ENCODE data around the gene GPC1. TPM values are rescaled to one million over a fixed set of nuclear protein-coding genes. Genes with fewer than 3 reads are reported as not detected.

The GPC1 gene
- total RNA-seq, 1 donor from 2014 or later = 14.2 TPM

- no peak overlapping the region for H3K9ac ChIP-seq
- Mint-ChIP-seq H3K27ac (no peak overlapping the region), H3K36me3 (peaks cover 2% of the 10 kb centered on the region), H3K4me3 (no peak overlapping the region), H3K4me1 (peaks cover 23% of the 10 kb centered on the region), H3K9me3 (no peaks in the 10 kb centered on the region), H3K27me3 (ENCODE audit: insufficient read depth, low read depth) (peaks cover 12% of the 10 kb centered on the region)
- H4K20me1 ChIP-seq (ENCODE audit: low read depth) = peaks cover 89% of the 10 kb centered on the region
- no peaks in the 10 kb centered on the region for H3K27me3 ChIP-seq
- no peak overlapping the region for H3K4me3 ChIP-seq
- H3K36me3 ChIP-seq = no peaks in the 10 kb centered on the region
- TF ChIP-seq EZH2 (IDR thresholded peaks at IDR 0.05) (no peak), CTCF (IDR thresholded peaks at IDR 0.05) (no peak), EZH2phosphoT487 (IDR thresholded peaks at IDR 0.05) (no peak)
- no peak for DNase-seq (ENCODE audit: low spot score)
- peaks cover 15% of the 10 kb centered on the region for H3K4me1 ChIP-seq
- H2AFZ ChIP-seq (replicated peaks) = no peak overlapping the region
- no peak overlapping the region for H3K4me2 ChIP-seq
- H3K9me3 ChIP-seq (ENCODE audit: low read depth) = no peaks in the 10 kb centered on the region
- H3F3A ChIP-seq (ENCODE audit: low read depth) = peaks cover 10% of the 10 kb centered on the region
- peaks cover 22% of the 10 kb centered on the region for H3K79me2 ChIP-seq (ENCODE audit: low read depth)
- H3K27ac ChIP-seq = no peak overlapping the region
Observed at GRCh38 chr2:240445961-240446663, 10.6 kb downstream of the GPC1 start.

GRCh38 chr2:240446664-240447175 lies 11.3 kb downstream of the GPC1 start:
- peaks cover 91% of the 10 kb centered on the region for H4K20me1 ChIP-seq (ENCODE audit: low read depth)
- TF ChIP-seq CTCF (IDR thresholded peaks at IDR 0.05) (no peak), EZH2phosphoT487 (IDR thresholded peaks at IDR 0.05) (no peak), EZH2 (IDR thresholded peaks at IDR 0.05) (no peak)
- no peak for DNase-seq (ENCODE audit: low spot score)
- H3K27me3 Mint-ChIP-seq (ENCODE audit: insufficient read depth, low read depth) = peaks cover 12% of the 10 kb centered on the region
- H3K79me2 ChIP-seq (ENCODE audit: low read depth) = peaks cover 16% of the 10 kb centered on the region
- peaks cover 10% of the 10 kb centered on the region for H3F3A ChIP-seq (ENCODE audit: low read depth)
- H3K27ac Mint-ChIP-seq = no peak overlapping the region
- H3K9me3 Mint-ChIP-seq = no peaks in the 10 kb centered on the region
- peaks cover 2% of the 10 kb centered on the region for H3K36me3 Mint-ChIP-seq
- H3K27me3 ChIP-seq = no peaks in the 10 kb centered on the region
- no peak overlapping the region for H3K4me2 ChIP-seq
- H3K9ac ChIP-seq = no peak overlapping the region
- peaks cover 24% of the 10 kb centered on the region for H3K4me1 Mint-ChIP-seq
- no peaks in the 10 kb centered on the region for H3K9me3 ChIP-seq (ENCODE audit: low read depth)
- H3K36me3 ChIP-seq = no peaks in the 10 kb centered on the region
- no peak overlapping the region for H3K4me3 ChIP-seq
- no peak overlapping the region for H3K27ac ChIP-seq
- H2AFZ ChIP-seq (replicated peaks) = no peak overlapping the region
- H3K4me1 ChIP-seq = peaks cover 21% of the 10 kb centered on the region
- H3K4me3 Mint-ChIP-seq = no peak overlapping the region

GRCh38 chr2:240447331-240447730 lies 11.9 kb downstream of the GPC1 start:
- H3K27ac Mint-ChIP-seq = no peak overlapping the region

More at GRCh38 chr2:240447331-240447730, 11.9 kb downstream of the GPC1 start:
- Histone ChIP-seq H3K27ac (no peak overlapping the region), H2AFZ (replicated peaks) (no peak overlapping the region), H3K4me2 (no peak overlapping the region), H3K9me3 (ENCODE audit: low read depth) (no peaks in the 10 kb centered on the region), H3K4me1 (peaks cover 26% of the 10 kb centered on the region), H3F3A (ENCODE audit: low read depth) (peaks cover 15% of the 10 kb centered on the region), H3K27me3 (no peaks in the 10 kb centered on the region), H3K36me3 (no peaks in the 10 kb centered on the region), H3K9ac (no peak overlapping the region), H3K4me3 (no peak overlapping the region), H4K20me1 (ENCODE audit: low read depth) (peaks cover 93% of the 10 kb centered on the region), H3K79me2 (ENCODE audit: low read depth) (peaks cover 16% of the 10 kb centered on the region)
- Mint-ChIP-seq H3K36me3 (peaks cover 2% of the 10 kb centered on the region), H3K27me3 (ENCODE audit: insufficient read depth, low read depth) (peaks cover 12% of the 10 kb centered on the region), H3K4me3 (no peak overlapping the region), H3K9me3 (no peaks in the 10 kb centered on the region), H3K4me1 (peaks cover 29% of the 10 kb centered on the region)
- DNase-seq (ENCODE audit: low spot score) = no peak
- TF ChIP-seq EZH2phosphoT487 (IDR thresholded peaks at IDR 0.05) = no peak
- no peak for TF ChIP-seq EZH2 (IDR thresholded peaks at IDR 0.05)
- no peak for TF ChIP-seq CTCF (IDR thresholded peaks at IDR 0.05)

All from neural progenitor cell (in vitro differentiated cells).